Chondrocyte (in vitro differentiated cells): Measurements from ENCODE around the gene UBA1. TPM values are rescaled to one million over a fixed set of nuclear protein-coding genes. Genes with fewer than 3 reads are reported as not detected.

ENCODE experiments used
- DNase-seq: peaks from one replicate; pipeline ENCODE4 v3.0.0; 2021; ENCODE audit warnings: mixed read lengths, low spot score
- H3K27ac Mint-ChIP-seq: one replicate; pipeline ENCODE4 v1.8.0; 2021; ENCODE audit warnings: mild to moderate bottlenecking, moderate library complexity, mixed read lengths; ENCODE audit not compliant: unreplicated experiment
- H3K27me3 Mint-ChIP-seq: 2 replicates; pipeline ENCODE4 v1.8.0; 2021; ENCODE audit warnings: low read depth, mixed read lengths
- H3K36me3 Mint-ChIP-seq: 2 replicates; pipeline ENCODE4 v1.8.0; 2021; ENCODE audit warnings: low read depth, mixed read lengths
- H3K4me1 Mint-ChIP-seq: 2 replicates; pipeline ENCODE4 v1.8.0; 2021; ENCODE audit warnings: low read depth, mild to moderate bottlenecking, mixed read lengths
- H3K4me3 Mint-ChIP-seq: one replicate; pipeline ENCODE4 v1.8.0; 2021; ENCODE audit warnings: mild to moderate bottlenecking, moderate library complexity, mixed read lengths; ENCODE audit not compliant: unreplicated experiment
- H3K9me3 Mint-ChIP-seq: 2 replicates; pipeline ENCODE4 v1.8.0; 2021; ENCODE audit warnings: low read depth, mixed read lengths
- CTCF ChIP-seq: fragments of 200-600 bp; sonication (generic); IDR thresholded peaks from 2 replicates; pipeline ENCODE4 v1.5.0; 2021; ENCODE audit warnings: antibody characterized with exemption, mild to moderate bottlenecking, moderate library complexity
- total RNA-seq: library from RNA; stranded (reverse); gene quantifications from 3 replicates; pipeline ENCODE4 v1.2.1, GENCODE V29; 2021

UBA1 gene
- total RNA-seq, 1 donor from 2014 or later: 311 TPM

- TF ChIP-seq CTCF: no peak
- H3K4me3 Mint-ChIP-seq: no peak overlapping the region
- no peaks in the 10 kb centered on the region for H3K4me1 Mint-ChIP-seq
- H3K27me3 Mint-ChIP-seq: no peaks in the 10 kb centered on the region
- H3K27ac Mint-ChIP-seq: no peak overlapping the region
- peaks cover 61% of the 10 kb centered on the region for H3K36me3 Mint-ChIP-seq
- H3K9me3 Mint-ChIP-seq: no peaks in the 10 kb centered on the region
- no peak for DNase-seq
Measured at GRCh38 chrX:47243351-47243750, 49.7 kb downstream of the UBA1 start.

DNA sequence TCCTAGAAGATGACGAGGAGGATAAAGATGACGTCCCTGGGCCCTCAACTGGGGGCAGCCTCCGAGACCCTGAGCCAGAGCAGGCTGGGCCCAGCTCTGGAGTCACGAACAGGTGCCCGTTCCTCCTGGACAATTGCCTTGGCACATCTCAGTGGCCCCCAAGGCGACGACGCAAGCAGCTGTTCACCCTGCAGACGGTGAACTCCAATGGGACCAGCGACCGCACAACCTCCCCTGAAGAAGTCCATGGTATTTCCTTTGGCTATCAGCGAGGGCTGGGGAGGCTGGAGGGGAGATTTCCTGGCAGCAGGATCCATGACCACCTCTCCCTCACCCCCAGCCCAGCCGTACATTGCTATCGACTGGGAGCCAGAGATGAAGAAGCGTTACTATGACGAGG lies 51.0 kb downstream of the UBA1 start:
- no peaks in the 10 kb centered on the region for H3K27me3 Mint-ChIP-seq
- H3K36me3 Mint-ChIP-seq: peaks cover 66% of the 10 kb centered on the region
- H3K4me1 Mint-ChIP-seq: no peaks in the 10 kb centered on the region
- no peak for TF ChIP-seq CTCF
- DNase-seq: no peak
- no peak overlapping the region for H3K4me3 Mint-ChIP-seq
- H3K27ac Mint-ChIP-seq: peak overlapping the region; percentile 36
- no peaks in the 10 kb centered on the region for H3K9me3 Mint-ChIP-seq

DNA sequence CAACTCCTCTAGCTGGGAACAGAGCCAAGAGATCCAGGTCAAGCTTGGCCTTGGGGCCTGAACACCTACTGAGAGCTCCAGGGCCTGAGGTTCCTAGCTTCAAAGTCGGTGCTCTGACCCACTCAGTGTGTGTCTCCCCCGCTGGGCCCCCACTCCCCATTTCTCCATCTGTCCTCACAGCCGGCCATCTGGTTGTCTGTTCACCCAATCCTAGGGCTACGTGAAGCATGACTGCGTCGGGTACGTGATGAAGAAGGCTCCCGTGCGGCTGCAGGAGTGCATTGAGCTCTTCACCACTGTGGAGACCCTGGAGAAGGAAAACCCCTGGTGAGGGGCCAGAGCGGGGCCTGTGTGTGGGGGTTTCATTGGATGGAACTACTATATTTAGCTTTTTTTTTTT lies 51.5 kb downstream of the UBA1 start:
- DNase-seq: no peak
- no peaks in the 10 kb centered on the region for H3K9me3 Mint-ChIP-seq
- H3K27ac Mint-ChIP-seq: no peak overlapping the region
- H3K4me3 Mint-ChIP-seq: no peak overlapping the region
- no peaks in the 10 kb centered on the region for H3K4me1 Mint-ChIP-seq
- no peaks in the 10 kb centered on the region for H3K27me3 Mint-ChIP-seq
- TF ChIP-seq CTCF: no peak
- peaks cover 61% of the 10 kb centered on the region for H3K36me3 Mint-ChIP-seq

- H3K36me3 Mint-ChIP-seq: peaks cover 43% of the 10 kb centered on the region
- no peaks in the 10 kb centered on the region for H3K9me3 Mint-ChIP-seq
- no peak for TF ChIP-seq CTCF
- no peaks in the 10 kb centered on the region for H3K4me1 Mint-ChIP-seq
- no peak overlapping the region for H3K27ac Mint-ChIP-seq
- no peak for DNase-seq
- no peak overlapping the region for H3K4me3 Mint-ChIP-seq
- no peaks in the 10 kb centered on the region for H3K27me3 Mint-ChIP-seq
Measured at GRCh38 chrX:47247206-47247998, 53.8 kb downstream of the UBA1 start.

DNA sequence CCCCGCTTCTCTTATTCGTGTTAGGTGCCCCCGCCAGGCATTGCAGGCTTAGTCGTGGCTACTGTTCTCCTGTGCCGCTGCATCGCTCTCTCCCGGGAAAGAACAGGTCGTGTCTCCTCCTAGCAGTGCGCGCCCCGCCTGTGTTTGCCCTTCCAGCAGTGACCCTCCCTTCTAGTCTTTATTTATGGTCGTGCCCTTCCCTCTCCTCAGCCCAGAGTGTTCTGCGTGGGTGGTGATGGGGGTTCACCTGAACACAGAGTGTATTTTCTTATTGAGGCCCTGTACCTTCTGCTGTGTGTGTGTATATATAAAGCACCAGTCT lies 54.3 kb downstream of the UBA1 start:
- TF ChIP-seq CTCF: no peak

More for the DNA sequence above, 54.3 kb downstream of the UBA1 start:
- Mint-ChIP-seq H3K27me3 (no peaks in the 10 kb centered on the region), H3K36me3 (peaks cover 40% of the 10 kb centered on the region), H3K9me3 (peaks cover 3% of the 10 kb centered on the region), H3K27ac (no peak overlapping the region), H3K4me1 (no peaks in the 10 kb centered on the region), H3K4me3 (no peak overlapping the region)
- DNase-seq: no peak
